Upper lobe of left lung (tissue), 4 donors: Measurements from ENCODE around the gene PFDN2.

Experiments used
- CTCF ChIP-seq, 6 experiments: fragments of 450-650 bp in 4 of 6; fragments of 200-600 bp in 2 of 6; sonication (generic) in 2 of 6; IDR thresholded peaks; one replicate each; pipeline ENCODE4 v1.5.1; 2016 to 2019; ENCODE audit warnings: antibody characterized with exemption in 6 of 6
- EP300 ChIP-seq, 4 donors: sonication (generic); formaldehyde crosslinking; IDR thresholded peaks; one replicate each; pipeline ENCODE4 v1.5.1; 2017; ENCODE audit warnings: antibody characterized with exemption in 4 of 4, control low read depth in 2 of 4
- POLR2A ChIP-seq, 4 donors: fragments of 450-650 bp; IDR thresholded peaks; one replicate each; pipeline ENCODE4 v1.5.1; 2016 to 2017; ENCODE audit warnings: antibody characterized with exemption in 4 of 4, mild to moderate bottlenecking in 2 of 4
- POLR2AphosphoS5 ChIP-seq, 2 donors: sonication (generic); formaldehyde crosslinking; IDR thresholded peaks; one replicate each; pipeline ENCODE4 v1.5.1; 2017; ENCODE audit warnings: antibody characterized with exemption in 2 of 2

- TF ChIP-seq CTCF (IDR thresholded peaks at IDR 0.05) (no peak), EP300 (IDR thresholded peaks at IDR 0.05) (no peak), POLR2A (IDR thresholded peaks at IDR 0.05) (no peak), POLR2AphosphoS5 (IDR thresholded peaks at IDR 0.05) (no peak)
Observed at GRCh38 chr1:161089938-161090337, 27.9 kb downstream of the PFDN2 start.
